Stimulated activated CD8-positive, alpha-beta memory T cell treated with anti-CD3 and anti-CD28 coated beads, Interleukin-4, amount 100 ng/mL, for 48 hours (primary cell): Measurements from ENCODE around the gene SCLT1.
"Not testable (repeated sequence)": the region's sequence is repeated elsewhere in the genome, so short reads cannot be mapped to it uniquely, and the experiment has no call there.

Experiments used
- DNase-seq: peaks from one replicate; pipeline ENCODE4 v3.0.0-alpha.2; 2020

Gene SCLT1

GRCh38 chr4:129069537-129069936 is 23.8 kb downstream of the SCLT1 start:
- DNase-seq: not testable (repeated sequence)

GRCh38 chr4:129064717-129065116 is 28.6 kb downstream of the SCLT1 start:
- no peak for DNase-seq

- no peak for DNase-seq
Observed at GRCh38 chr4:129063640-129064039, 29.7 kb downstream of the SCLT1 start.

DNA sequence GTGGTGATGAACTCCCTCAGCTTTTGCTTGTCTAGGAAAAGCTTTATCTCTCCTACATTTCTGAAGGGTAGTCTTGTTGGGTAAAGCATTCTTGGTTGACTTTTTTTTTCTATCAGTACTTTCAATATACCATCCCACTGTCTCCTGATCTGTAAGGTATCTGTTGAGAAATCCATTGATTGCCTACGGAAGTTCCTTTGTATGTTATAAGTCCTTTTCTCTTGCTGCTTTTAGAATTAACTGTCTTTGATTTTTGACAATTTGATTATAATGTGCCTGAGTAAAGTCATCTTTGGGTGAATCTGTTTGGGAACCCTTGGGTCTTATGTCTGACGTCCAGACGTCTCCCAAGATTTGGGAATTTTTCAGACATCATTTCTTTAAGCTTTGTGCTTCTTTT is 30.8 kb downstream of the SCLT1 start:
- no peak for DNase-seq

DNA sequence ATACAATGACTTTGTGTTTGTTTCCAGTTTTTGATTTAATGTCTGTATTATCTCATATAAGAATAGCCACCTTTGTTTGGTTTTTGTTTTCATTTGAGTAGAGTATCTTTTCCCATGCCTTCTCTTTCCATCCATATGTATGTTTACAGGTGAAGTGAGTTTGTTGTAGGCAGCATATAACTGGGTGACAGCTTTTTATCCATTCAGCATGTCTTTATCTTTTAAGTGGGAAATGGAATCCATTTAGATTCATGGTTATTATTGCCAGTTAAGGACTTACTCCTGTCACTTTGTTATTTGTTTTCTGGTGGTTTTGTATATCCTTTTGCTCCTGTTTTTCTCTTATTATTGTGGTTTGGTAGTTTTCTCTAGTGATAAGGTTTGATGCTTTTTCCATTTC is 34.3 kb downstream of the SCLT1 start:
- no peak for DNase-seq

DNA sequence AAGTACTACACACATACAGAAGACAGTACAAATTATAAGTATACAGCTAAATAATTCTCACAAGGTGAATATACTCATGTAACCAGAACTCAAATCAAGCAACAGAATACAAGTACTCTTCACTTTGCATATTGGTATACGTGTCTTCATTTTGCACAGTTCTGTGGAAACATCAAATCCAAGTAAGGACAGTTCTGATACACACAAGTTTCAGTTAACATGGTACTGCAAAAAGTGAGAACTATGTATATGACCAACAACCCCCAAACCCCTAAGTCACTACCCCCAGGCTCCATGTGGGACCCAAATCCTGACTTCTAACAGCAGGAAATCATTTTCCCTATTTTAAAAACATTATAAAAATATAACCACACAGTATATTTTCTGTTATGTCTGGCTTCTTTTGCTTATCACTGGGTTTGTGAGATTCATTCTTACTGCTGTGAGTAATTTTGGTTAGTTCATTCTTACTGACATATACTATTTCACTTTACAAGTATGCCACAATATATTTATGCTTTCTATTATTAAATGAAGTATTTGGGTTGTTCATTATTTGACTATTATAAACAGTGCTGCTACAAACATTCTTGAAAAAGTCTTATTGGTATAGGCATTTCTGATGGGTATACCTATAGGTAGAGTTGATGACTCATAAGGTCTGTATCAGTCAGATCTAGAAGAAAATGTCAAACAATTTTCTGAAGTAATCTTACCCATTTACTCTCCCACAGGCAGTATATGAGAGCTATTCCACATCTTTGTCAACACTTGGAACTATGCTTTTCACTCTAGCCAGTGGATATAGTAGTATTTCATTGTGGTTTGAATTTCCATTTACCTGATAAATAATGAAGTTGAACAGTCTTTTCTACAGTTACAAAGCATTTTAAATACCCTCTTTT is 47.0 kb downstream of the SCLT1 start:
- no peak for DNase-seq

GRCh38 chr4:129043523-129043922 is 49.8 kb downstream of the SCLT1 start:
- DNase-seq: no peak

- no peak for DNase-seq
Observed at GRCh38 chr4:129040471-129040870, 52.9 kb downstream of the SCLT1 start.

GRCh38 chr4:129037093-129037492 is 56.2 kb downstream of the SCLT1 start:
- no peak for DNase-seq

DNA sequence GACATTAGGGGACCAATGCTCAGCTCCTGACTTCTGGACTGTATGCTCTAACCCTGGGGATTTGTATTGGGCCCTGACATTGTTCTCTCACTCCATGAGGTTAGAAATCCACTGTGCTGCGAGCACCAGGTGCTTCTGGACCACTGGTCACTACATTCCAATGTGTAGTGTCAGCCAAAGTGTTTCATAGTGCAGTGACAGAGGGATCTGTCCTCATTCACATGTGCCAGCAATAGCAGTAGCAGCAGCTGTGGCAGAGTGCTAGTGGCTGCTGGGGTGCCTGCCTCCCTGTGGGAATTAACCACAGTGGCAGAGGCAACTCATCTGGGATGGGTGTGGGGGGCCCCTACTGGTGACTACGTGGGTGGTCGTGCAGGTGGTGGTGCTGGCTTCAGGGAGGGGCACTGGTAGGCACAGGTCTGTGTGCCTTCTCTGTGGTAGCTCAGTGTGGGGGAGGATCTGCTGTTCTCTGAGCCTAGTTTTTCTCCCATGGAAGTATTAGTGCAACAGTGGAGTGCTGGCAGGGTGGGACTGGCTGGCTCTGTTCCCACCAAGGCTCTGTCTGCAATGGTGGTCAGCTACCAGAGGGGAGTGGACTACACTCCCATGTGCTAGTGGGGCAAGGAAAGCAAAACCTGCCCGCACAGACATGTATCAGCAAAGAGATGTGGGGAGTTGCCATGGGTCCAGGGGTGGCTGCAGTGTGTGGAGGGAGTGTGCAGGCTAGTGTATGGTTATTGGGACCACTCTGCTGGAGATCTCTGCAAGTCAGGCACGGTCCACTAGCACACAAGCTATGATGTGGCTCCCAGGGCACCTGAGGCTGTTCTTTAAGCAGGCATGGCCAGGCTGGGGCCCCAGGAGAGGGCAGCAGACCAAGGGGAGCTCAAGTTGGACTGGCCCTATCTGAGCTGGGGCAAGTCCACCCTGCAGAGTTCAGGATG is 78.5 kb downstream of the SCLT1 start:
- DNase-seq: no peak

DNA sequence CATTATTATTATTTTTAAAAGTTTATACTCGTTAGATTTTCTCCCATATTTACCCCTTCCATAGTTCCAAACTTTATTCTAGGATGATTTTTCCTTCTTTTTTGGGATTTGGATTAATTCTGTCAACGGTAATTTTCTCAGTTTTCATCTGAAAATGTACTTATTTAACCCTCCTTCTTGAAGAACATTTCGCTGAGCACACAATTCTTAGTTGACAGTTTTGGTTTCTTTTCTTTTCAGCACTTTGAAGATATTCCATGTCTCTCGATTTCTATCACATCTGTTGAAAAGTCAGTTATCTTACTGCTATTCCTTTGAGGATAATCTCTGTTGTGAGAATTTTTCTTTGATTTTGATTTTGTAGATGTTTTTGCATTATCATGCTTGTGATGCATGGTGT is 85.2 kb downstream of the SCLT1 start:
- no peak for DNase-seq

GRCh38 chr4:128986908-128987307 is 106.4 kb downstream of the SCLT1 start:
- no peak for DNase-seq

DNA sequence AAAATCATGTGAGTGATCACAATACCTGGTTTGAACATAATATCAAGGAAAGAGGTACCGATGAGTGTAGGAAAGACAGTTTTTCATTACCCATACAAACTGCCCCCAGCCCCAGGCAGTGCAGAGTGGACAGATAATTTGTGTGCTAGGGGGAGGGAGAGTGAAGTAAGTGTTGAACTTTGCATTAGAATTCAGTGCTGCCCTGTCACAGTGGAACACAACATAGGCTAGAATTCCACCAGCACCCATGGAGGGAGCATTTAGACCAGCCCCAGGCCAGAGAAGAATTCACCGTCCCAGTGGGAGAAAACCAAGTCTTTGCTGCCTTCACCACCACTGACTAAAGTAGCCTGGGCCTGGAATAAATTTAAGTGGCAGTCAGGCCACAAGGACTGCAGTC is 107.3 kb downstream of the SCLT1 start:
- no peak for DNase-seq

DNA sequence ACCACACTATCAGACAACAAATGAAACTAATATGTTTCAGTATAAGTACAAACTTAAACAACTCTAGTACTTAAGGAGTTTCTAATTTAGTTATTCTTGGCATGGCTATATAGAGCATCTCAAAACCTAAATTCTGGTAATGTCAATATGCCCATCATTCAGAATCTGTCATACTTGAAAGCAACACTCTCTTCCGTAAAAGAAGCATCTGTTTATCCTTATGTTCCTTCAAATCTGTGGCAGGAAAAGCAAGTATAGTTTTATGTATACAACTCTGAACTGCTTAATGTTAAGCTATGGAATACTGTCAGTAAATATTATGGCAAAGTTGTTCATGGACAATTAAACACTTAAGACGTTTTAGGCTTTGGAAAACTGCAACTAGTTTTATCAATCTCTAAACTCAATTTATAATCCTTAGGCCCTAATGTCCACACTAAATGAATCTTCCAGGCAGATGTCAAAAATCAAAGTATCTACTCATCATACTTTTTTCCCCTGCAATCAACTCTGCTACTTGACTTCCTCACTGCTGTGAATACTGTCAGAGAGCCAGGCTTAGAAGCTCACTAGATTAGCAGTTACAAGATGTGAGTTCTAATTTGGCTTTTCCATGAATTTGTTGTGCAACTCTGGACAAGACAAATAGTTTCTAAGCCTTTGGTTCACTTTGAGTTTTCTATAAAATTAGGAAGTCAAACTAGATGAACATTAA is 109.4 kb downstream of the SCLT1 start:
- DNase-seq: no peak

- DNase-seq: no peak
Observed at GRCh38 chr4:128981377-128981776, 112.0 kb downstream of the SCLT1 start.

- DNase-seq: no peak
Observed at GRCh38 chr4:128980816-128981326, 112.5 kb downstream of the SCLT1 start.

DNA sequence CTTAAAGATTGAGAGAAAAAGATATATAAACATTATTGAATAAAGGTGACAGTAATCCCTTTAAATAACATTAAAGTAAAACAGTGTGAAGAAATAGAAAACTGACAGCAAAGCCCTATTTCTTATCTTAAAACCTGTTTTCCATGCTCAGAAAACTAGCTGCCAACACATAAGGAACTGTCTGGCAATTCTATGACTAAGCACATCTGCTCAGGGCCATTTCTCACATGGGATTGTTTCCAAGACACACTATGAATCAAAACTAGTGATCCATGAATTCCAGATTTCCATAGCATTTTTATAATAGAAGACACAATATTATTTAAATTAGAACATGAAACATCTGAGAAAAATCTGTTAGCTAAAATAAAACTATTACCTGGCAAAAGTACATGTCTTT is 113.4 kb downstream of the SCLT1 start:
- DNase-seq: no peak

GRCh38 chr4:128978985-128979384 is 114.4 kb downstream of the SCLT1 start:
- no peak for DNase-seq

GRCh38 chr4:128974136-128974581 is 119.2 kb downstream of the SCLT1 start:
- DNase-seq: no peak

GRCh38 chr4:128973384-128973783 is 120.0 kb downstream of the SCLT1 start:
- DNase-seq: no peak

GRCh38 chr4:128961405-128961804 is 131.9 kb downstream of the SCLT1 start:
- DNase-seq: no peak

- no peak for DNase-seq
Observed at GRCh38 chr4:128958194-128958593, 135.1 kb downstream of the SCLT1 start.

GRCh38 chr4:128957459-128957858 is 135.9 kb downstream of the SCLT1 start:
- DNase-seq: no peak
